Neural progenitor cell (in vitro differentiated cells): Measurements from ENCODE around the gene MT1M. TPM values are rescaled to one million over a fixed set of nuclear protein-coding genes. Genes with fewer than 3 reads are reported as not detected.
A peak's percentile ranks its signal among the peaks of the same experiment; 100 is the strongest.

Experiments
- DNase-seq: peaks from one replicate; pipeline ENCODE4 v3.0.0-alpha.2; 2016; ENCODE audit warnings: low spot score
- H2AFZ ChIP-seq: fragments of 200-600 bp; sonication (generic); replicated peaks from 2 replicates; pipeline ENCODE4 v1.6.1; 2016; ENCODE audit warnings: antibody characterized with exemption
- H3F3A ChIP-seq: fragments of 200-600 bp; sonication (generic); 2 replicates; pipeline ENCODE4 v1.6.1; 2016; ENCODE audit warnings: antibody characterized with exemption, low read depth
- H3K27ac ChIP-seq: fragments of 200-600 bp; sonication (generic); 2 replicates; pipeline ENCODE4 v1.5.1; 2016; ENCODE audit warnings: mild to moderate bottlenecking
- H3K27me3 ChIP-seq: fragments of 200-600 bp; sonication (generic); 2 replicates; pipeline ENCODE4 v1.6.1; 2016; ENCODE audit warnings: mild to moderate bottlenecking, moderate library complexity
- H3K36me3 ChIP-seq: fragments of 200-600 bp; sonication (generic); 2 replicates; pipeline ENCODE4 v1.5.1; 2016
- H3K4me1 ChIP-seq: fragments of 200-600 bp; sonication (generic); 2 replicates; pipeline ENCODE4 v1.6.1; 2016; ENCODE audit warnings: mixed run types
- H3K4me2 ChIP-seq: fragments of 200-600 bp; sonication (generic); 2 replicates; pipeline ENCODE4 v1.6.1; 2016
- H3K4me3 ChIP-seq: fragments of 200-600 bp; sonication (generic); 2 replicates; pipeline ENCODE4 v1.5.1; 2016
- H3K79me2 ChIP-seq: fragments of 200-600 bp; sonication (generic); 2 replicates; pipeline ENCODE4 v1.6.1; 2016; ENCODE audit warnings: low read depth
- H3K9ac ChIP-seq: fragments of 200-600 bp; sonication (generic); 2 replicates; pipeline ENCODE4 v1.6.1; 2016
- H3K9me3 ChIP-seq: fragments of 200-600 bp; sonication (generic); 2 replicates; pipeline ENCODE4 v1.5.1; 2016; ENCODE audit warnings: low read depth
- H4K20me1 ChIP-seq: fragments of 200-600 bp; sonication (generic); 2 replicates; pipeline ENCODE4 v1.6.1; 2016; ENCODE audit warnings: low read depth
- H3K27ac Mint-ChIP-seq: 3 replicates; pipeline ENCODE4 v1.8.0; 2021; ENCODE audit warnings: mixed read lengths
- H3K27me3 Mint-ChIP-seq: 2 replicates; pipeline ENCODE4 v1.8.0; 2022; ENCODE audit warnings: low read depth, mild to moderate bottlenecking, inconsistent platforms, moderate library complexity, mixed read lengths; ENCODE audit not compliant: insufficient read depth
- H3K36me3 Mint-ChIP-seq: 3 replicates; pipeline ENCODE4 v1.8.0; 2021; ENCODE audit warnings: mixed read lengths
- H3K4me1 Mint-ChIP-seq: 3 replicates; pipeline ENCODE4 v1.8.0; 2021; ENCODE audit warnings: mixed read lengths
- H3K4me3 Mint-ChIP-seq: 3 replicates; pipeline ENCODE4 v1.8.0; 2021; ENCODE audit warnings: mild to moderate bottlenecking, moderate library complexity, mixed read lengths
- H3K9me3 Mint-ChIP-seq: 3 replicates; pipeline ENCODE4 v1.8.0; 2020; ENCODE audit warnings: mixed read lengths
- EZH2 ChIP-seq: fragments of 200-600 bp; sonication (generic); IDR thresholded peaks from 2 replicates; pipeline ENCODE4 v1.6.1; 2017; ENCODE audit warnings: antibody characterized with exemption, mild to moderate bottlenecking, moderate library complexity
- EZH2phosphoT487 ChIP-seq: fragments of 200-600 bp; sonication (generic); IDR thresholded peaks from 2 replicates; pipeline ENCODE4 v1.6.1; 2017; ENCODE audit warnings: antibody characterized with exemption
- total RNA-seq: library from RNA; depleted of rRNA; stranded (reverse); fragments of >200 nt; gene quantifications from 2 replicates; pipeline ENCODE4 v1.2.3, GENCODE V29; 2015; ENCODE audit warnings: low replicate concordance
- TF ChIP-seq, protein P1 (sequence below): fragments of 200-600 bp; sonication (generic); IDR thresholded peaks from 2 replicates; pipeline ENCODE4 v1.5.1; 2017; ENCODE audit warnings: antibody characterized with exemption, mild to moderate bottlenecking

MT1M gene
- total RNA-seq, 1 donor from 2014 or later: not detected

- Histone ChIP-seq H3K27ac (no peak overlapping the region), H2AFZ (no peak overlapping the region), H3K4me2 (no peak overlapping the region), H3K4me3 (no peak overlapping the region), H3F3A (no peaks in the 10 kb centered on the region), H3K27me3 (peaks cover 100% of the 10 kb centered on the region), H4K20me1 (peaks cover 19% of the 10 kb centered on the region), H3K79me2 (no peaks in the 10 kb centered on the region), H3K4me1 (peaks cover 8% of the 10 kb centered on the region), H3K9me3 (no peaks in the 10 kb centered on the region), H3K9ac (no peak overlapping the region), H3K36me3 (no peaks in the 10 kb centered on the region)
- DNase-seq: no peak
- Mint-ChIP-seq H3K4me3 (no peak overlapping the region), H3K9me3 (peaks cover 2% of the 10 kb centered on the region), H3K27me3 (peaks cover 52% of the 10 kb centered on the region), H3K4me1 (peaks cover 23% of the 10 kb centered on the region), H3K36me3 (peaks cover 1% of the 10 kb centered on the region), H3K27ac (no peak overlapping the region)
- TF ChIP-seq EZH2 (no peak), EZH2phosphoT487 (no peak)
- TF ChIP-seq, protein P1, sequence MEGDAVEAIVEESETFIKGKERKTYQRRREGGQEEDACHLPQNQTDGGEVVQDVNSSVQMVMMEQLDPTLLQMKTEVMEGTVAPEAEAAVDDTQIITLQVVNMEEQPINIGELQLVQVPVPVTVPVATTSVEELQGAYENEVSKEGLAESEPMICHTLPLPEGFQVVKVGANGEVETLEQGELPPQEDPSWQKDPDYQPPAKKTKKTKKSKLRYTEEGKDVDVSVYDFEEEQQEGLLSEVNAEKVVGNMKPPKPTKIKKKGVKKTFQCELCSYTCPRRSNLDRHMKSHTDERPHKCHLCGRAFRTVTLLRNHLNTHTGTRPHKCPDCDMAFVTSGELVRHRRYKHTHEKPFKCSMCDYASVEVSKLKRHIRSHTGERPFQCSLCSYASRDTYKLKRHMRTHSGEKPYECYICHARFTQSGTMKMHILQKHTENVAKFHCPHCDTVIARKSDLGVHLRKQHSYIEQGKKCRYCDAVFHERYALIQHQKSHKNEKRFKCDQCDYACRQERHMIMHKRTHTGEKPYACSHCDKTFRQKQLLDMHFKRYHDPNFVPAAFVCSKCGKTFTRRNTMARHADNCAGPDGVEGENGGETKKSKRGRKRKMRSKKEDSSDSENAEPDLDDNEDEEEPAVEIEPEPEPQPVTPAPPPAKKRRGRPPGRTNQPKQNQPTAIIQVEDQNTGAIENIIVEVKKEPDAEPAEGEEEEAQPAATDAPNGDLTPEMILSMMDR: no peak
These were observed 17.1 kb upstream of the MT1M start for GRCh38 chr16:56615353-56615752.

DNA sequence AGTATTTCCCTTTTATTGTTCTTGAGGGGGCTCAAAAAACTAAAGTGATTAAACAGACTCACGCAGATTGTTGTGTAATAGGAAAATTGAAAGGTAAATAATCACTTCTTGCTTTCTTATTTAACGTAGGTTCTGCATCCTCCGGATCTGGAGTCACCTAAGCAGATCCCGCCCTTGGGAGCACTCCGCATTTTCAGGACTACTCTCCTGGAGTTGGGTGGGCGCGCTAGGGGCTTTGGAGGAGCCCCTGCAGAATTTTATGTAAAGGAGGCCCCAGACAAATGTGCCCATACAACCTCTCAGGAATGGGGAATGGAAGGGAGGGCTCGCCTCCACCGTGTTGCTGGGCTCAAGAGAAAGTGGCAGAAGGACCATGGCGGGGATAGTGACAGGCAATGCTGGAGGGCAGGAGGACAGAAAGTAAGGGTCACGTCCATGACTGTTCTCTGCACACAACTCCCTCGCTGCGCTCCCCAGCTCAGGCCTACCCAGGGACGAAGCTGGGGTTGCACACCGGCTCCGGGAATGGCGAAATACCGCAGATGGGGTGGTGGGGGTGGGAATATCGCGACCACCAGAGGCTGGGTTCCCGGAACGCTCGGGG, 15.7 kb upstream of the MT1M start:
- Mint-ChIP-seq H3K36me3 (peaks cover 1% of the 10 kb centered on the region), H3K27me3 (peaks cover 55% of the 10 kb centered on the region), H3K4me1 (peaks cover 13% of the 10 kb centered on the region), H3K4me3 (peak overlapping the region; percentile 74), H3K9me3 (peaks cover 2% of the 10 kb centered on the region), H3K27ac (no peak overlapping the region)
- TF ChIP-seq, protein P1: no peak
- no peak for TF ChIP-seq EZH2
- no peak for TF ChIP-seq EZH2phosphoT487
- H3K36me3 ChIP-seq: no peaks in the 10 kb centered on the region
- H4K20me1 ChIP-seq: peaks cover 19% of the 10 kb centered on the region
- H3K27me3 ChIP-seq: peaks cover 100% of the 10 kb centered on the region
- H3K4me2 ChIP-seq: peak overlapping the region; percentile 77
- H3K79me2 ChIP-seq: no peaks in the 10 kb centered on the region
- no peaks in the 10 kb centered on the region for H3F3A ChIP-seq
- DNase-seq: no peak
- H2AFZ ChIP-seq: peak overlapping the region; percentile 6
- H3K9me3 ChIP-seq: no peaks in the 10 kb centered on the region
- H3K9ac ChIP-seq: no peak overlapping the region
- no peak overlapping the region for H3K27ac ChIP-seq
- H3K4me1 ChIP-seq: peaks cover 8% of the 10 kb centered on the region
- peak overlapping the region; percentile 34 for H3K4me3 ChIP-seq

- TF ChIP-seq EZH2phosphoT487 (peak; percentile 88), EZH2 (peak; percentile 91)
- TF ChIP-seq, protein P1: no peak
- H3K79me2 ChIP-seq: no peaks in the 10 kb centered on the region
- no peak overlapping the region for H3K9ac ChIP-seq
- H3K4me2 ChIP-seq: peak overlapping the region; percentile 77
- H4K20me1 ChIP-seq: peaks cover 19% of the 10 kb centered on the region
- DNase-seq: peak; percentile 65
- no peak overlapping the region for H3K27ac ChIP-seq
- no peaks in the 10 kb centered on the region for H3F3A ChIP-seq
- H3K36me3 ChIP-seq: no peaks in the 10 kb centered on the region
- Mint-ChIP-seq H3K27ac (no peak overlapping the region), H3K4me1 (peaks cover 14% of the 10 kb centered on the region), H3K36me3 (peaks cover 1% of the 10 kb centered on the region), H3K27me3 (peaks cover 56% of the 10 kb centered on the region), H3K9me3 (peaks cover 2% of the 10 kb centered on the region), H3K4me3 (peak overlapping the region; percentile 75)
- peaks cover 100% of the 10 kb centered on the region for H3K27me3 ChIP-seq
- peak overlapping the region; percentile 6 for H2AFZ ChIP-seq
- peaks cover 8% of the 10 kb centered on the region for H3K4me1 ChIP-seq
- no peaks in the 10 kb centered on the region for H3K9me3 ChIP-seq
- peak overlapping the region; percentile 34 for H3K4me3 ChIP-seq
These were observed 15.0 kb upstream of the MT1M start for GRCh38 chr16:56617212-56618085.
